GM03348 (cell line): ENCODE measurements around the gene PIN1.

Source experiments
- DNase-seq: peaks from one replicate; pipeline ENCODE4 v3.0.0; 2012; ENCODE audit warnings: low spot score

The PIN1 gene

GRCh38 chr19:9857076-9857721 is 22.1 kb downstream of the PIN1 start:
- DNase-seq = no peak

GRCh38 chr19:9857920-9858746 is 23.0 kb downstream of the PIN1 start:
- DNase-seq = no peak

- no peak for DNase-seq
These were observed 23.6 kb downstream of the PIN1 start for GRCh38 chr19:9858766-9859165.

- DNase-seq = no peak
These were observed 25.3 kb downstream of the PIN1 start for GRCh38 chr19:9860407-9860806.

- no peak for DNase-seq
These were observed 26.4 kb downstream of the PIN1 start for GRCh38 chr19:9861503-9861902.

- DNase-seq = no peak
These were observed 27.8 kb downstream of the PIN1 start for GRCh38 chr19:9862938-9863337.

- DNase-seq = no peak
These were observed 28.6 kb downstream of the PIN1 start for GRCh38 chr19:9863759-9864158.

GRCh38 chr19:9865732-9866501 is 30.8 kb downstream of the PIN1 start:
- DNase-seq = no peak

- no peak for DNase-seq
These were observed 34.0 kb downstream of the PIN1 start for GRCh38 chr19:9868983-9869617.

GRCh38 chr19:9871626-9872338 is 36.7 kb downstream of the PIN1 start:
- DNase-seq = no peak

- DNase-seq = no peak
These were observed 37.6 kb downstream of the PIN1 start for GRCh38 chr19:9872618-9873242.

- no peak for DNase-seq
These were observed 40.0 kb downstream of the PIN1 start for GRCh38 chr19:9875031-9875627.

GRCh38 chr19:9875796-9876195 is 40.7 kb downstream of the PIN1 start:
- DNase-seq = no peak

- DNase-seq = no peak
These were observed 42.8 kb downstream of the PIN1 start for GRCh38 chr19:9877780-9878510.

GRCh38 chr19:9878511-9879196 is 43.5 kb downstream of the PIN1 start:
- no peak for DNase-seq

GRCh38 chr19:9881720-9882119 is 46.6 kb downstream of the PIN1 start:
- DNase-seq = no peak

- DNase-seq = no peak
These were observed 48.2 kb downstream of the PIN1 start for GRCh38 chr19:9883231-9883758.

- no peak for DNase-seq
These were observed 48.6 kb downstream of the PIN1 start for GRCh38 chr19:9883764-9884163.

GRCh38 chr19:9885077-9885552 is 50.0 kb downstream of the PIN1 start:
- peak; percentile 84 for DNase-seq
